Head of caudate nucleus (tissue), 42 donors: ENCODE data around the gene STK40.

Experiments
- DNase-seq, 42 donors: peaks; one replicate each; pipeline versions ENCODE4 v3.0.0 to v3.0.0-alpha.2; 2020 to 2021; ENCODE audit warnings: mixed read lengths in 7 of 42
- intact Hi-C: fragments of 100-400 bp; cut with DNase I; formaldehyde crosslinking; loops from one replicate; pipeline ENCODE4 v1.15.0; 2022

The STK40 gene

GRCh38 chr1:36328088-36328480 lies 57.6 kb downstream of the STK40 start:
- intact Hi-C loops = no loop called here
- DNase-seq = no peak

DNA sequence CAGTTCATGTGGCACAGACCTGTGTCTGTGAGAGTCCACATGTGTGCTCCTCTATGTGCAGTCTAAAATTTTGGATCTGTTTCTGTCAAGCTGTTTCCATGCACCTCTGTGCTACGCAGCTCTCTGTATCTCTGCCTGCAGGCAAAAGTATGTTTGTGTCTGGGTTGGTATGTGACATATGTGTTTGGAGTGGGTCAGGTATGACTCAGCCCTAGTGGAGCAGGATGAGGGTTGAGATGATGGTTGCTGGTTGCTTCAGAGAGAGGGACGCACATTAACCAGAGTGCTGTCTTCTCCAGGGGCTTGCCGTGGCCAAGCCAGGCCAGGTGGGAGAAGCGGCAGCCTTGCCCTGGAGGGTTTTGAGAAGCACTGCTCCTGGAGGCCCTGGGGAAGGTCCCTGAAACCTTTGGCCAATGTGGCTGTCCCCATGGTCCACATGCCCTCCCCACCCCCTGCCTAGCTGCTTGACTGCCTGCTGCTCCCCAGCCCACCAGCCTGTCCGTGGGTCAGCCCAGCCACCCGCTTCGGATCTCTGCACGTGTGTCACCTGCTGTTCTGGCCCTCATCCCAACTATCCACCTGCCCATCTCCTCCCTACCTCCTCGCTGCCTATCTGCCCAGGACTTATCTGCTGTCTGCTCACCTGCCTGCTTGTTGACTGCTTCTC lies 58.2 kb downstream of the STK40 start:
- intact Hi-C loops = no loop called here
- no peak for DNase-seq

DNA sequence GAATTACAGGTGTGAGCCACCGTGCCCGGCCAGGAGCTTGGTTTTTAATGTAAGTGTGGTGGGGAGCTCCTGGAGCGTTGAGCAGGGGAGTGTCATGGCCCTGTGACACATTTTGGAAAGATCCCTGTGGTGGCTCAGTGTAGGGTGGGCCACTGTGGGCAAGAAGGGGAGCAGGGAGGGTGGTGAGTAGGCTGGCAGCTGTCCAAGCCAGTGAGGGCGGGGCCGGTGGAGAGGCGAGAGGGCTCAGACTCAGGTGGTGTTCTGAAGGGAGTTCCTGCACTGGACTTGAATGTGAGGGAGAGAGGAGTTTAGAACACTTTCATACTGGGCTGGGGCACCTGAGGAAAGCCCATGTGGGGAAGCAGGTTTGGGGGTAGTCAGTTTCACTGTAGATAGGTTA lies 59.2 kb downstream of the STK40 start:
- intact Hi-C loops = no loop called here
- no peak for DNase-seq

DNA sequence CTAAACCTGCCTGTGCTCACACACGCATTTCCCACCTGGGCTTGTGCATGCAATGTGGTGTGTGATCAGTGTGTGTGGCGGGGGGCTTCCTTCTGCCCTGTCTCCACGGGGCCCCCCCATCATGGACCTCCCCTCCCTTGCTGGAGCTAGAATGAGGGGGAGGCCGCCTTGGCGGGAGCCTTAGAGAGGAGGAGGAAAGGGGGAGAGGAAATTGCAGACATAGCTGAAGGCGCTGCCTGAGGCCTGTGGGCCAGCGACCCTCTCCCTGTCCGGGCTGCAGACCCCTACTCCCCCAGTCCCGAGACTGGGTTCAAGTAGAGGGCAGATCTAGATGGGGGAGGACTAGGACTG lies 61.4 kb downstream of the STK40 start:
- no peak for DNase-seq
- intact Hi-C loops = no loop called here

DNA sequence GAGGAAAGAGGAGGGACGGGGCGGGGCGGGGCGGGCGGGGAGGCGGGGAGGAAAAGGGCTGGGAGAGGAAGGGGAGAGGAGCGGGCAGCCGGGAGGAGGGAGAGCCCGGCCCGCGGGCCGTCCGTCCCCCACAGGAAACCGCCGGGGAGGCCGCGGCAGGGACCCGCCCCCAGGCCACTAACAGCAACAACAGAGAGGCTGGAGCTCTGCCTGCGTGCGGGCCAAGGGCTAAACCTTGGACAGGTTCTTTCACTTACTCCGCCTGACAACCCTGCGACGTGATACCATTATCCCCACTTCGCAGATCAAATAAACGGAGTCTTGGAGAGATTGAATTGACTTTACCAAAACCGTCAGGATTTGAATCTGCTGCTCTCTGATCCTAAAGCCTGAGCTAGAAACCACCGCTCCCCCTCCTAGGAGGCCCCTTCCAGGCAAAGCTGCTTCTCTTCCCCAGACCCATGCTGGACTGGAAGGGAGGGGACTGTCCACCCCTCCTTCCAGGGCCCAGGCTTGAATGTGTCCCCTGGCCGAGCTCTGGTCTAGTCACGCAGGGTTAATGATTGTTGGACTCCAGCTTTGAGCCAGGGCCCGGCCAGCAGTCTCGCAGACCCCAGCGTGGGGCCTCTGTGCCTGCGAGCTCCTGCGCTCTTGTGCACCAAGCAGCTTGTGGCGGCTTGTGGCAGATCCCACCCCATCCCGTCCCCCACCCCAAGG lies 61.9 kb downstream of the STK40 start, which contains the start of gene EVA1B:
TSS of gene EVA1B (minus strand) at position 10 of the 717 bp plus-strand sequence. CDS start 608 bp downstream, outside the sequence.
- intact Hi-C loops = no loop called here
- DNase-seq = peak in 30 of 42 donors; percentile 15 to 70 (median 48)

DNA sequence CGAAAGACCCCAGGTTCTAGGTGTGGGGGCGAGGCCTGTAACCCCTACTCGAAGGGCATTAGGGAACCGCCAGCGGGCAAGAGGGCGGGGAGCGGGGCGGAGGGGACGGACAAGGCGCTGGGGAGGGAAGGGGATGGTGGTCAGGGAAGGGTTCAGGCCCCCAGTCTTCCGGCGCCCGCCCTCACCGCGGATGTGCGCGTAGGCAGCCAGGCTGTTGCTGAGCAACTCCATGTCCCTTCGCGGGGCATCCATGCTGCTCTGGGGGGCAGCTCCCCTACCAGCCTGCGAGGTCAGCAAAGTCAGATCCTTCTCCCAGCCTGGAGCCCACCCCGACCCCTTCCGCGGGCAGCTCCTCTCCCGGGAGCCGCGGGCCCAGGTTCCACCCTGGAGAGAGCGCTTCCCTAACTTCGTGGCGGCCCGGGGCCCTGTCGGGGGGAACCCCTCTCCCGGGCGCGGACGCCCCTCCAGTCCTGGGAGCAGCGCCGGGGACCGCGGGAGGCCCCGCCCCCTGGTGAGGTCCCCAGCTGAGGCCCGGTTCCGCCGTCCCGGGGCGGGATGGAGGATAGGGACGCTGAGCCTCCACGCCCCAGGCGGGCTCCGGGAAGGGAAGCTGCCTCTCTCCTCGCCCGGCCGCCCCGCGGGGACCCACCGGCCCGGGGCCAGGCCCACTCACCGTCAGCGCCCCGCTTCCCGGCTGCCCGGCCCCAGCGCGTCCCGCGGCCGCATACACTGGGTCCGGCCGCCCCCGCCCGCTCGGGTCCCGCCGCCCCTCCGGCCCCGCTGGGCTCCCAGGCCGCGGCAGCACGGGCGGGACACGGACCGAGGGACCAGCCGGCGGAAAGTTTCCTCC lies 62.7 kb downstream of the STK40 start:
- intact Hi-C loops = no loop called here
- peak in 4 of 42 donors; percentile 16 to 53 (median 33) for DNase-seq

- DNase-seq = no peak
Observed at GRCh38 chr1:36322041-36322785, 63.5 kb downstream of the STK40 start.

DNA sequence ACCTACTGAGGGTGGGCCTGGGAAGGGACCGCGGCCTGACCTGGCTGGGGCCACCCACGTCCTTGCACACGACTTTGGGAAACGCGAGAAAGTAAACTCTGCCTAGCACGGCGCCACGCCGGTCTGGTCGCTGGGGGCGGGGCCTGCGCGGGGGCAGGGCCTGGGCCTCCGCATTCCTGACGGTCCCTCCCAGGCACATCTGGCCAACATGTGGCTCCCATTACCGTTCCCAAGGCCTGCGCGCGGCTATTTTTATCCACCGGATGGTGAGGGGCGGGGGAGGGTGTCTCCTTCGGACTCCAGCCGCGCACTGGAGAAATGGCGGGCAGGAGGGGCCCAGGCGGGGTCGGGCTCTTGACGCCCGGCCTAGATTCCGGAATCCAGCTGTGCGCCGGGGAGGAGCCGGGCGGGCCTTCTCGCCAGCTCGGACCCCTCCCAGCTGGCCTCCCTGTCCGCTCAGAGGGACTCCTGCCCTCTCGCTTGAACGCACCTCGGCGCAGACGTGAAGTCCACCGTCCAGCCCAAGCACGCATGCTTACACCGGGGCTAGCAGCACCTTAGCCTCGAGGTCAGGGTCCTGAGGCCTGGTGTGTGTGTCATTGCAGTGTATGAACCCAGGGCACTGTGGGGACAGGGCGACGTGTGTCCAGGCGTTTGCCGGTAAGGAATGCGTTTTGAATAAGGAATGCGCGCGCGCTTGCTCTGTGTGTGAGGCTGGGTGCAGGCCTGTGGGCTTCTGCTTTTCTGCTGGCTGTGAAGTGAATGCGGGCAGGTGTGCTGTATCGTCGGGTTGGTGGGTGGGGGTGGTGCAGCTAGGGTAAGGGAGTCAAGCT lies 64.4 kb downstream of the STK40 start:
- intact Hi-C loops = no loop called here
- DNase-seq = peak in 1 of 42 donors; percentile 28

More at GRCh38 chr1:36322041-36322785, 63.5 kb downstream of the STK40 start:
- intact Hi-C loops = no loop called here

GRCh38 chr1:36320767-36321118 lies 65.0 kb downstream of the STK40 start:
- DNase-seq = no peak
- intact Hi-C loops = no loop called here

DNA sequence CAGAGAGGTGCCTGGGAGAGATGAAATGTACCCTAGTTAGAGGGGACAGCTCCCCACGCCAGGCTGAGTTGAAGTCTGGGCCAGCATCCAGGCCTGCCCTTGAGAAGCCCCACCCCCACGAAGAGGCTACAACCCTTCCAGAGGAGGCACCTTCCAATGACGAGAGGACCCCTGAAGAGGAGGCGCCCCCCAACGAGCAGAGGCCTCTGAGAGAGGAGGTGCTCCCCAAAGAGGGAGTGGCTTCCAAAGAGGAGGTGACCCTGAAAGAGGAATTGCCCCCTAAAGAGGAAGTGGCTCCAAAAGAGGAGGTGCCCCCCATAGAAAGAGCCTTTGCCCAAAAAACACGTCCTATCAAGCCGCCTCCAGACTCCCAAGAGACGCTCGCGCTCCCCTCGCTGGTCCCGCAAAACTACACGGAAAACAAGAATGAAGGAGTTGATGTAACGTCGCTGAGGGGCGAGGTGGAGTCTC lies 65.4 kb downstream of the STK40 start:
- intact Hi-C loops = no loop called here

GRCh38 chr1:36309397-36309796 lies 76.3 kb downstream of the STK40 start:
- intact Hi-C loops = loop anchor here (5.0 kb wide), 1 partner anchor 58 kb away; no protein-coding TSS in a partner anchor
- no peak for DNase-seq

More for the DNA sequence above, 65.4 kb downstream of the STK40 start:
- no peak for DNase-seq

GRCh38 chr1:36307601-36308330 lies 78.0 kb downstream of the STK40 start:
- intact Hi-C loops = loop anchor here (5.0 kb wide), 1 partner anchor 60 kb away; no protein-coding TSS in a partner anchor
- peak in 2 of 42 donors; percentile 10 to 32 for DNase-seq

DNA sequence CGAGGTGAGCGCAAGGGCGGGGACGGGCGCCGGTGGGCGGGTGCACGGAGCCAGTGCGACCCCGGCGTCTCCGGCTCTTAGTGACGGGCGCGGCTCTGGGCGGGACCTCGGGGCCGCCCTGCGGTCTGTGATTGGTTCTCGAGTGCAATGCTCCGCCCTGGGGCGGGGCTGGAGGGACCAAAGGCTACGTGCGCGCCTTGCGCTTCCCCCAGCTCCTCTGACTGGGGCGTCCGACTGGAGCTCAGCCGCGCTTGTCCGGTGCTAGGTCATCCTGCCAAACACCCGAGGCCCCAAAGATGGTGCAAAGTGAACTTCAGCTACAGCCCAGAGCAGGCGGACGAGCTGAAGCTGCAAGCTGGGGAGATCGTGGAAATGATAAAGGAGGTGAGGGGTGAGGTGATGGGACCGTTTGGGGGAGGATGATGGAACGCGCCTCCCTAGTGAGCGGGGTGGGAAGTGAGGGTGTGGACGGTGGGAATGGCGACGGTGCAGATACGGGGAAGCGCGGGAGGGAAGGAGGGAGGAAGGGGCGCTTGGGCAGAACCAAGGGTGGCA lies 78.7 kb downstream of the STK40 start:
- intact Hi-C loops = loop anchor here (5.0 kb wide), 1 partner anchor 60 kb away; no protein-coding TSS in a partner anchor
- peak; percentile 73 to 98 (median 92) for DNase-seq

GRCh38 chr1:36306210-36306901 lies 79.4 kb downstream of the STK40 start, which contains the start of gene SH3D21:
TSS of gene SH3D21 (plus strand) at chr1:36306368. CDS start at chr1:36306421, 53 bp downstream.
- peak in 22 of 42 donors; percentile 26 to 61 (median 36) for DNase-seq
- intact Hi-C loops = loop anchor here (5.0 kb wide), 1 partner anchor 61 kb away; no protein-coding TSS in a partner anchor

- DNase-seq = no peak
- intact Hi-C loops = loop anchor here (5.0 kb wide), 1 partner anchor 61 kb away; no protein-coding TSS in a partner anchor
Observed at GRCh38 chr1:36305915-36306209, 79.9 kb downstream of the STK40 start.
